Stomach (tissue), 4 donors: ENCODE results near the gene NDC1.

ENCODE experiments used
- CTCF ChIP-seq, 7 experiments: fragments of 450-650 bp in 4 of 7; fragments of 200-600 bp in 3 of 7; sonication (generic) in 3 of 7; IDR thresholded peaks; one replicate each; pipeline ENCODE4 v1.5.1; 2016 to 2019; ENCODE audit warnings: antibody characterized with exemption in 7 of 7, control low read depth in 2 of 7, mild to moderate bottlenecking in 1 of 7
- EP300 ChIP-seq: sonication (generic); formaldehyde crosslinking; IDR thresholded peaks from one replicate; pipeline ENCODE4 v1.6.1; 2017; ENCODE audit warnings: antibody characterized with exemption
- POLR2A ChIP-seq, 4 donors: fragments of 450-650 bp; IDR thresholded peaks; one replicate each; pipeline ENCODE4 v1.6.1; 2016; ENCODE audit warnings: antibody characterized with exemption in 4 of 4, control low read depth in 2 of 4, mild to moderate bottlenecking in 1 of 4, moderate library complexity in 1 of 4
- POLR2AphosphoS5 ChIP-seq, 3 donors: sonication (generic); formaldehyde crosslinking; IDR thresholded peaks; one replicate each; pipeline ENCODE4 v1.6.1; 2016; ENCODE audit warnings: antibody characterized with exemption in 3 of 3

GRCh38 chr1:53826367-53826766, 11.7 kb downstream of the NDC1 start:
- no peak for TF ChIP-seq CTCF (IDR thresholded peaks at IDR 0.05)
- TF ChIP-seq EP300: no peak
- no peak for TF ChIP-seq POLR2A (IDR thresholded peaks at IDR 0.05)
- TF ChIP-seq POLR2AphosphoS5 (IDR thresholded peaks at IDR 0.05): no peak
